OCI-LY7 (cell line): ENCODE measurements around the gene METTL17.

Experiments used
- EZH2phosphoT487 ChIP-seq: fragments of 200-600 bp; sonication (generic); IDR thresholded peaks from 2 replicates; pipeline ENCODE4 v1.6.1; 2018; ENCODE audit warnings: low read depth, borderline replicate concordance, mild to moderate bottlenecking, mixed run types, antibody characterized with exemption, low read length, moderate library complexity, mixed read lengths
- TF ChIP-seq, protein P1 (sequence below): fragments of 200-600 bp; sonication (generic); conservative IDR thresholded peaks from 2 replicates; pipeline ENCODE4 v1.5.1; 2014; ENCODE audit warnings: mild to moderate bottlenecking, antibody characterized with exemption, low read length, moderate library complexity, mixed read lengths

DNA sequence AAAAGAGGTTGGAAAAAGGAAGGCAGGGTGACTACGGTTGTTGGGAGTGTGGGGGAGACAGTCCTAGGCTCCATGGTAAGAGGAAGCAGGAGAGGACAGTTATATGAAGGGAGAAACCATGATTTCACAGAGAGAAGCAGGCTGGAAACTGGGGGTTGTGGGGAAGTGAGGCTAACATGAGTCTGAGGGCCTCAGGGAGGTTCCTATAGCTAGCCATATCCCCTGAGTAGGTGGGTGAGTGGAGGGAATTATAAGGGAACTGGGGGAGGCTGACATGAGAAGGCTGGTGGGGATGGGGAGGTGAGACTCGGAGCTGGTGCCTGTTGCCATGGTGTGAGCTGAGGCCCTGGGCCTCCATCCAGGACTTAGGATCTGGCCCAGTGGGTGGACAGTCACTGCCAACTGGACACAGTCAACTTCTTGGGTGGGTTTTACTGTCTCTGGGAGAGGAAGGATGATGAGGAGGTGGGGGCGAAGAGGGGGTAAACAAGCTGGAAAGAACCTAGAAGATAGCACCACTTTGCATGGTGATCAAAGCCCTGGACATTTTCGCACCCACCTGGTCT, 43.4 kb downstream of the METTL17 start:
- TF ChIP-seq, protein P1, sequence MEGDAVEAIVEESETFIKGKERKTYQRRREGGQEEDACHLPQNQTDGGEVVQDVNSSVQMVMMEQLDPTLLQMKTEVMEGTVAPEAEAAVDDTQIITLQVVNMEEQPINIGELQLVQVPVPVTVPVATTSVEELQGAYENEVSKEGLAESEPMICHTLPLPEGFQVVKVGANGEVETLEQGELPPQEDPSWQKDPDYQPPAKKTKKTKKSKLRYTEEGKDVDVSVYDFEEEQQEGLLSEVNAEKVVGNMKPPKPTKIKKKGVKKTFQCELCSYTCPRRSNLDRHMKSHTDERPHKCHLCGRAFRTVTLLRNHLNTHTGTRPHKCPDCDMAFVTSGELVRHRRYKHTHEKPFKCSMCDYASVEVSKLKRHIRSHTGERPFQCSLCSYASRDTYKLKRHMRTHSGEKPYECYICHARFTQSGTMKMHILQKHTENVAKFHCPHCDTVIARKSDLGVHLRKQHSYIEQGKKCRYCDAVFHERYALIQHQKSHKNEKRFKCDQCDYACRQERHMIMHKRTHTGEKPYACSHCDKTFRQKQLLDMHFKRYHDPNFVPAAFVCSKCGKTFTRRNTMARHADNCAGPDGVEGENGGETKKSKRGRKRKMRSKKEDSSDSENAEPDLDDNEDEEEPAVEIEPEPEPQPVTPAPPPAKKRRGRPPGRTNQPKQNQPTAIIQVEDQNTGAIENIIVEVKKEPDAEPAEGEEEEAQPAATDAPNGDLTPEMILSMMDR: no peak
- TF ChIP-seq EZH2phosphoT487: no peak
